Activated CD4-positive, alpha-beta T cell treated with anti-CD3 and anti-CD28 coated beads, Interleukin-2, amount 50 U/mL, for 16 hours (primary cell): ENCODE measurements around the gene INTU.

Source experiments
- DNase-seq: peaks from one replicate; pipeline ENCODE4 v3.0.0-alpha.2; 2020

INTU gene

GRCh38 chr4:127756906-127757305, 124.1 kb downstream of the INTU start:
- no peak for DNase-seq

GRCh38 chr4:127759228-127759820, 126.6 kb downstream of the INTU start:
- DNase-seq, result no peak

DNA sequence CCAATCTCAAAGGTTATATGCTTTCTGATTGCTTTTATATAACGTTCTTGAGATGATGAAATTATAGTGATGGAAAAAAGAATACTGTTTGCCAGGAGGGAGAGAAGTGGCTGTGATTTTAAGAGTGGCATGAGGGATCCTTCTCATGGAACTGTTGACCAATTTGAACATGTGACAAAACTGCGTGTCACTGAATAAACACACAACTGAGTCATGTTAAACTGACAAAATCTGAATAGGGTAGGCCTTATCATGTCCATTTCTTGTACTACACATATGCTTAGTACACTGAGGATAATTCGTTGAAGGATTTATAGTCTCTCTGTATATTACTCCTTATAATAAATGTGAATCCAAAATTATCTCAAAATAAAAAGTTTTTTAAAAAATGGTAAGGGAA, 127.1 kb downstream of the INTU start:
- DNase-seq, result no peak

- DNase-seq, result no peak
Measured at GRCh38 chr4:127771535-127772275, 138.9 kb downstream of the INTU start.

GRCh38 chr4:127772769-127773671, 140.3 kb downstream of the INTU start:
- DNase-seq, result no peak

DNA sequence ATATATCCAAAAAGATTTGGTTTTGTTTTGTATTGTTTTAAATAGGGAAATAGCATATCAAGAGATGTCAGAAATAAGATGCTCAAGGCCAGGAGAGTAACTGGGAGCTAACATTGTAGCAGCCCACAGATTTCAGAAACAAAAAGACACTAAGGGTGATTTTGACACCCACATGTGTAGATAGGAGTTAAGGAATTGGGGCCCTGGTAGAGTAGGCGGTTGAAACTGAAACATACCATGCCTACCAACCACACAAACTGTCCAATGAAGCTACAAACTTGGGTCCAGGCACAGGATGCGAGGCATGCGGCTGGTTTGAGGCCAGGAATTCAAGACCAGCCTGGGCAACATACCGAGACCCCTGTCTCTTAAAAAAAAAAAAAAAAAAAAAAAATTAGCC, 143.1 kb downstream of the INTU start:
- DNase-seq, result no peak
